H1 (cell line): Measurements from ENCODE around the gene SLC9C2. TPM values are rescaled to one million over a fixed set of nuclear protein-coding genes. Genes with fewer than 3 reads are reported as not detected.
A peak's percentile ranks its signal among the peaks of the same experiment; 100 is the strongest.

ENCODE experiments used
- CTCF ChIA-PET: fragments of 300-600 bp; sonication (Branson Sonifier 250); formaldehyde crosslinking; loops from one replicate; lab custom pipeline; 2021; ENCODE audit not compliant: partially characterized antibody; lab: Charles Lee
- POLR2A ChIA-PET: fragments of 300-600 bp; sonication (Branson Sonifier 250); formaldehyde crosslinking; loops from one replicate; lab custom pipeline; 2021; ENCODE audit warnings: inconsistent platforms; ENCODE audit not compliant: partially characterized antibody; lab: Charles Lee
- DNase-seq, 2 experiments: peaks; one replicate each; pipeline versions ENCODE4 v3.0.0 to v3.0.0-alpha.2; 2010 to 2022; ENCODE audit warnings: low spot score in 2 of 2, low read depth in 1 of 2, mixed read lengths in 1 of 2
- FAIRE-seq: peaks from 2 replicates; lab custom pipeline; 2011; peaks lifted over from hg19 to GRCh38; lab: Jason Lieb, UNC
- H2AFZ ChIP-seq: 2 replicates; pipeline ENCODE4 v1.8.1; 2012; ENCODE audit warnings: low read length, inconsistent platforms
- H2AK5ac ChIP-seq: 2 replicates; pipeline ENCODE4 v1.6.1; 2013; ENCODE audit warnings: low read depth, low read length
- H2BK120ac ChIP-seq: replicated peaks from 2 replicates; pipeline ENCODE3; 2013; ENCODE audit warnings: low read depth, low read length, inconsistent platforms
- H2BK12ac ChIP-seq: 2 replicates; pipeline ENCODE4 v1.6.1; 2013; ENCODE audit warnings: low read depth, low read length
- H2BK15ac ChIP-seq: 2 replicates; pipeline ENCODE4 v1.6.1; 2013; ENCODE audit warnings: low read length
- H2BK20ac ChIP-seq: 2 replicates; pipeline ENCODE4 v1.6.1; 2013; ENCODE audit warnings: low read length
- H2BK5ac ChIP-seq: 2 replicates; pipeline ENCODE4 v1.6.1; 2013; ENCODE audit warnings: low read depth, low read length
- H3K14ac ChIP-seq: 2 replicates; pipeline ENCODE4 v1.6.1; 2013; ENCODE audit warnings: inconsistent platforms; ENCODE audit not compliant: insufficient read length
- H3K18ac ChIP-seq: 2 replicates; pipeline ENCODE4 v1.6.1; 2013; ENCODE audit warnings: low read length; ENCODE audit errors: extremely low read depth
- H3K23ac ChIP-seq: 2 replicates; pipeline ENCODE4 v1.6.1; 2013; ENCODE audit warnings: inconsistent platforms; ENCODE audit not compliant: insufficient read length
- H3K23me2 ChIP-seq: 2 replicates; pipeline ENCODE4 v1.6.1; 2013; ENCODE audit warnings: low read depth, low read length
- H3K27ac ChIP-seq: 2 replicates; pipeline ENCODE4 v1.6.1; 2011; ENCODE audit warnings: low read depth, low read length, inconsistent platforms
- H3K27me3 ChIP-seq, 4 experiments: replicated peaks in 1 of 4; 1 replicate in 1 of 4; 2 replicates in 3 of 4; pipeline versions ENCODE4 v1.6.1 to v1.8.1; 2011 to 2013; ENCODE audit warnings: low read length in 3 of 4, mild to moderate bottlenecking in 3 of 4, inconsistent platforms in 2 of 4, mixed read lengths in 2 of 4, moderate library complexity in 1 of 4; ENCODE audit not compliant: control insufficient read depth in 3 of 4, insufficient read depth in 3 of 4; ENCODE audit errors: extremely low read depth in 1 of 4
- H3K36me3 ChIP-seq, 4 experiments: 2 replicates each; pipeline versions ENCODE4 v1.6.1 to v1.8.1; 2011 to 2013; ENCODE audit warnings: mild to moderate bottlenecking in 4 of 4, low read length in 3 of 4, moderate library complexity in 2 of 4, control low read depth in 1 of 4, inconsistent platforms in 1 of 4; ENCODE audit not compliant: insufficient read depth in 4 of 4, control insufficient read depth in 2 of 4
- H3K4ac ChIP-seq: replicated peaks from 2 replicates; pipeline ENCODE3; 2013; ENCODE audit warnings: low read length, low read depth, mixed read lengths, inconsistent platforms; ENCODE audit not compliant: insufficient read length
- H3K4me1 ChIP-seq, 4 experiments: replicated peaks in 1 of 4; 1 replicate in 1 of 4; 2 replicates in 3 of 4; pipeline versions ENCODE4 v1.6.1 to v1.8.1; 2011 to 2013; ENCODE audit warnings: low read length in 3 of 4, inconsistent platforms in 2 of 4, mixed read lengths in 1 of 4; ENCODE audit not compliant: insufficient read depth in 4 of 4, control insufficient read depth in 3 of 4
- H3K4me2 ChIP-seq, 2 experiments: 2 replicates each; pipeline versions ENCODE4 v1.6.1 to v1.8.1; 2011 to 2013; ENCODE audit warnings: low read depth in 2 of 2, low read length in 2 of 2, control low read depth in 1 of 2, inconsistent platforms in 1 of 2, mild to moderate bottlenecking in 1 of 2; ENCODE audit not compliant: insufficient read depth in 1 of 2
- H3K4me3 ChIP-seq, 4 experiments: fragments of 200-600, 300-600 bp in 1 of 4; sonication (generic), shearing (Covaris generic), sonication (Bioruptor Twin) in 1 of 4; 2 replicates each; pipeline versions ENCODE4 v1.5.1 to v1.8.1; 2011 to 2016; ENCODE audit warnings: low read length in 4 of 4, low read depth in 3 of 4, control low read depth in 2 of 4, inconsistent platforms in 2 of 4, mild to moderate bottlenecking in 2 of 4, mixed read lengths in 1 of 4, moderate library complexity in 1 of 4; ENCODE audit not compliant: insufficient read depth in 2 of 4; ENCODE audit errors: extremely low read depth in 1 of 4
- H3K56ac ChIP-seq: replicated peaks from 2 replicates; pipeline ENCODE3; 2013; ENCODE audit warnings: low read depth, mild to moderate bottlenecking, mixed read lengths, low read length, inconsistent platforms; ENCODE audit not compliant: insufficient read length
- H3K79me1 ChIP-seq: 2 replicates; pipeline ENCODE4 v1.6.1; 2013; ENCODE audit warnings: low read depth, low read length, control low read depth
- H3K79me2 ChIP-seq, 2 experiments: 2 replicates each; pipeline versions ENCODE4 v1.6.1 to v1.8.1; 2012 to 2013; ENCODE audit warnings: low read length in 2 of 2, mild to moderate bottlenecking in 2 of 2, inconsistent platforms in 1 of 2; ENCODE audit not compliant: insufficient read depth in 2 of 2, control insufficient read depth in 1 of 2
- H3K9ac ChIP-seq, 4 experiments: replicated peaks in 1 of 4; 1 replicate in 1 of 4; 2 replicates in 3 of 4; pipeline versions ENCODE4 v1.6.1 to v1.8.1; 2011 to 2013; ENCODE audit warnings: low read depth in 3 of 4, low read length in 3 of 4, control low read depth in 2 of 4, mild to moderate bottlenecking in 2 of 4, moderate library complexity in 2 of 4, inconsistent platforms in 1 of 4; ENCODE audit errors: extremely low read depth in 1 of 4
- H3K9me3 ChIP-seq, 2 experiments: 2 replicates each; pipeline versions ENCODE4 v1.6.1 to v1.8.1; 2012 to 2013; ENCODE audit warnings: mild to moderate bottlenecking in 2 of 2, moderate library complexity in 2 of 2, control low read depth in 1 of 2, inconsistent platforms in 1 of 2, low read depth in 1 of 2, low read length in 1 of 2, mixed read lengths in 1 of 2; ENCODE audit not compliant: insufficient read depth in 2 of 2
- H4K20me1 ChIP-seq, 2 experiments: replicated peaks in 1 of 2; 2 replicates each; pipeline versions ENCODE3 to v1.8.1; 2011 to 2013; ENCODE audit warnings: inconsistent platforms in 2 of 2, low read length in 2 of 2, mild to moderate bottlenecking in 1 of 2; ENCODE audit not compliant: insufficient read depth in 2 of 2, control insufficient read depth in 1 of 2
- H4K5ac ChIP-seq: 2 replicates; pipeline ENCODE4 v1.6.1; 2013; ENCODE audit warnings: low read length, low read depth, mixed read lengths, inconsistent platforms; ENCODE audit not compliant: insufficient read length
- H4K8ac ChIP-seq: 2 replicates; pipeline ENCODE4 v1.8.0; 2013; ENCODE audit warnings: mild to moderate bottlenecking, moderate library complexity, low read length, inconsistent platforms; ENCODE audit not compliant: insufficient read depth; ENCODE audit errors: extremely low read depth
- H4K91ac ChIP-seq: replicated peaks from 2 replicates; pipeline ENCODE3; 2013; ENCODE audit warnings: low read length, mixed read lengths, inconsistent platforms; ENCODE audit not compliant: insufficient read length
- BCL11A ChIP-seq, 2 experiments: IDR thresholded peaks; one replicate each; pipeline ENCODE4 v1.6.1; 2011; ENCODE audit warnings: low read depth in 2 of 2, low read length in 2 of 2, mild to moderate bottlenecking in 2 of 2
- CTBP2 ChIP-seq: IDR thresholded peaks from 2 replicates; pipeline ENCODE4 v1.7.0; 2011; ENCODE audit warnings: borderline replicate concordance, mild to moderate bottlenecking, moderate library complexity, mixed read lengths, low read length; ENCODE audit not compliant: insufficient read depth, insufficient read length
- JUN ChIP-seq: IDR thresholded peaks from 2 replicates; pipeline ENCODE4 v1.6.1; 2011; ENCODE audit warnings: low read depth, mild to moderate bottlenecking, improper control_type of control experiment, low read length
- PHF8 ChIP-seq: fragments of 200-600 bp; sonication (generic); conservative IDR thresholded peaks from 2 replicates; pipeline ENCODE4 v1.7.1; 2012; ENCODE audit warnings: low read depth, mild to moderate bottlenecking, inconsistent platforms, low read length, moderate library complexity
- RNF2 ChIP-seq: fragments of 200-900, 300-1000 bp; sonication (generic); IDR thresholded peaks from 2 replicates; pipeline ENCODE4 v1.7.1; 2016; ENCODE audit warnings: borderline replicate concordance, low read depth, mild to moderate bottlenecking, antibody characterized with exemption, low read length; ENCODE audit not compliant: poor library complexity, severe bottlenecking; ENCODE audit errors: missing control alignments
- WGBS, 2 experiments: shearing (Covaris generic) in 1 of 2; methylation state at CpG; one replicate each; pipeline versions ENCODE4 v1.1.6 to v1.1.7; 2013 to 2015; ENCODE audit warnings: low lambda C conversion rate in 2 of 2, mixed read lengths in 2 of 2, inconsistent platforms in 1 of 2, low coverage in 1 of 2, missing lambda C conversion rate in 1 of 2; ENCODE audit not compliant: insufficient replicate concordance in 2 of 2, insufficient coverage in 1 of 2, insufficient read length in 1 of 2; ENCODE audit errors: extremely low coverage in 1 of 2, missing lambda C conversion rate in 1 of 2; 5-methylcytosine and 5-hydroxymethylcytosine counted together
- polyA plus RNA-seq, 7 experiments: library from polyadenylated mRNA; depleted of rRNA in 3 of 7; stranded (reverse) in 5 of 7; unstranded in 2 of 7; fragments of >200 nt in 5 of 7; fragments of 200-250 nt in 2 of 7; gene quantifications; 1 replicate in 5 of 7; 2 replicates in 1 of 7; 4 replicates in 1 of 7; pipeline versions ENCODE4 v1.2.1 to v1.2.3, GENCODE V29; 2011 to 2013; ENCODE audit warnings: missing spikeins in 2 of 7, mixed read lengths in 2 of 7
- total RNA-seq: library from RNA; stranded (reverse); fragmentation: NEBNext Ultra II Directional; extraction: Animal tissue kit (Norgen Biotek cat#: 25700); gene quantifications from 2 replicates; pipeline ENCODE4 v1.2.1, GENCODE V29; 2021

The SLC9C2 gene
- total and polyA plus RNA-seq, 2 of the 8 experiments (the other 6 are each of a cell fraction or from before 2014, with no cell fraction given): not detected

DNA sequence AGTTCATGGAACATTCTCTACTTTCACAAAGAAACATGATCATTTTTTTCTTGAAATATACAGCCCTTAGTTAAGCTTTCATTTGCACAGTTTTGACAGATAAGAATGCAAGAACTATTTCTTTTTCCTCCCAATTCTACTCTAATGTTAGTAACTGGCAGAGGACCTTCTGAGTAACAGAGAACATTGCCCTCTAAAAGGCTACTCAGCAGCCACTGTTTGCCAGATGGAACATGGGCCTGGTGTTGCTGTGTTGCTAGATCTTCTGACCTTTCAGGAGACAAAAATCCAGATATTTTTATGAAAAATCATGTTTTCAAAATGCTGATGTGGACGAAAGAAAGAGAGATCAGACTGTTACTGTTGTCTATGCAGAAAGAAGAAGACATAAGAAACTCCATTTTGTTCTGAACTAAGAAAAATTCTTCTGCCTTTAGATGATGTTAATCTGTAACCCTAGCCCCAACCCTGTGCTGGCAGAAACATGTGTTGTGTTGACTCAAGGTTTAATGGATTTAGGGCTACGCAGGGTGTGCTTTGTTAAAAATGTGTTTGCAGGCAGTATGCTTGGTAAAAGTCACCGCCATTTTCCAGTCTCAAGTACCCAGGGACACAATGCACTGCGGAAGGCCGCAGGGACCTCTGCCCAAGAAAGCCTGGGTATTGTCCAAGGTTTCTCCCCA is 128.6 kb downstream of the SLC9C2 start:
- H2AFZ ChIP-seq: no peak overlapping the region

More for the DNA sequence above, 128.6 kb downstream of the SLC9C2 start:
- Histone ChIP-seq H3K9me3 (peaks cover 23 to 29% of the 10 kb centered on the region in 2 experiments), H3K79me2 (peaks cover 12 to 47% of the 10 kb centered on the region in 2 experiments), H2BK12ac (no peak overlapping the region), H2BK15ac (no peak overlapping the region), H4K8ac (no peak overlapping the region), H3K23ac (no peak overlapping the region), H2BK5ac (no peak overlapping the region), H3K4me1 (peaks cover 0 to 13% (median 3%) of the 10 kb centered on the region in 4 experiments; a peak in 3 of 7 replicates), H3K4me3 (no peak overlapping the region), H3K56ac (no peak overlapping the region), H2AK5ac (no peak overlapping the region), H2BK20ac (no peak overlapping the region), H4K5ac (no peak overlapping the region), H3K23me2 (peaks cover 12% of the 10 kb centered on the region), H3K9ac (no peak overlapping the region), H3K27me3 (no peaks in the 10 kb centered on the region), H3K14ac (no peak overlapping the region), H3K4ac (no peak overlapping the region), H3K4me2 (peak overlapping the region in 1 of 2 experiments; percentile 91; a peak in 1 of 4 replicates), H3K79me1 (0 out of 2 replicates have a peak, but pooled peaks cover 2% of the 10 kb centered on the region), H4K91ac (no peak overlapping the region), H3K18ac (no peak overlapping the region), H3K36me3 (peaks cover 0 to 30% (median 5%) of the 10 kb centered on the region in 4 experiments; a peak in 6 of 8 replicates)
- CTCF ChIA-PET: interaction anchor here (0.9 to 2.5 kb wide), 4 partner anchors 10 to 43 kb away, joined by 3 to 15 read pairs (median 5); no protein-coding TSS in a partner anchor
- WGBS, 2 experiments: 89% methylated on average over 5 of the region's 5 CpGs; no CpG with 5 or more reads in 1 of the 2 experiments
- FAIRE-seq (no peak), DNase-seq (no peak)
- POLR2A ChIA-PET: interaction anchor here (1.0 to 2.0 kb wide), 3 partner anchors 15 to 388 kb away, joined by 3 to 4 read pairs (median 4); no protein-coding TSS in a partner anchor
- TF ChIP-seq BCL11A (IDR thresholded peaks at IDR 0.05; ENCODE audit: low read depth in 2 of 2, low read length in 2 of 2): no peak
- no peak for TF ChIP-seq RNF2
- no peak for TF ChIP-seq CTBP2
- no peak for TF ChIP-seq JUN
- TF ChIP-seq PHF8: no peak
- TF ChIP-seq, all 59 proteins: peak for 0
- H4K20me1 ChIP-seq: peaks cover 4% of the 10 kb centered on the region in 2 experiments
- no peak overlapping the region for H2BK120ac ChIP-seq
- no peak overlapping the region for H3K27ac ChIP-seq
